ENCODE results near the gene BSCL2.
"Not testable (repeated sequence)": the region's sequence is repeated elsewhere in the genome, so short reads cannot be mapped to it uniquely, and the experiment has no call there.

DNA sequence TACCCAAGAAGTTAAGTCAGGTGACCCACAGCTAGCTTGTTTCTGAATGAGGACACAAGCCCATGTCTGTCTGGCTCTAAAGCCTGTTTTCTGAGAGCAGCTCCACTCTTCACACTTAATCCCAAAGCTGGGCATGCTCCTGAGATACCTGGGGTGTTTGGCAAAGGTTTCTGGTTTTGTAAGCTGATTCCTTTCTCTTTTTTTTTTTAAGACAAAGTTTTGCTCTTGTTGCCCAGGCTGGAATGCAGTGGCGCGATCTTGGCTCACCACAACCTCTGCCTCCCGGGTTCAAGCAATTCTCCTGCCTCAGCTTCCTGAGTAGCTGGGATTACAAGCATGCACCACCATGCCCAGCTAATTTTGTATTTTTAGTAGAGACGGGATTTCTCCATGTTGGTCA lies 13.6 kb downstream of the BSCL2 start:
- not testable (repeated sequence) for TF ChIP-seq POLR2A (IDR thresholded peaks at IDR 0.05)
- TF ChIP-seq, protein P1, sequence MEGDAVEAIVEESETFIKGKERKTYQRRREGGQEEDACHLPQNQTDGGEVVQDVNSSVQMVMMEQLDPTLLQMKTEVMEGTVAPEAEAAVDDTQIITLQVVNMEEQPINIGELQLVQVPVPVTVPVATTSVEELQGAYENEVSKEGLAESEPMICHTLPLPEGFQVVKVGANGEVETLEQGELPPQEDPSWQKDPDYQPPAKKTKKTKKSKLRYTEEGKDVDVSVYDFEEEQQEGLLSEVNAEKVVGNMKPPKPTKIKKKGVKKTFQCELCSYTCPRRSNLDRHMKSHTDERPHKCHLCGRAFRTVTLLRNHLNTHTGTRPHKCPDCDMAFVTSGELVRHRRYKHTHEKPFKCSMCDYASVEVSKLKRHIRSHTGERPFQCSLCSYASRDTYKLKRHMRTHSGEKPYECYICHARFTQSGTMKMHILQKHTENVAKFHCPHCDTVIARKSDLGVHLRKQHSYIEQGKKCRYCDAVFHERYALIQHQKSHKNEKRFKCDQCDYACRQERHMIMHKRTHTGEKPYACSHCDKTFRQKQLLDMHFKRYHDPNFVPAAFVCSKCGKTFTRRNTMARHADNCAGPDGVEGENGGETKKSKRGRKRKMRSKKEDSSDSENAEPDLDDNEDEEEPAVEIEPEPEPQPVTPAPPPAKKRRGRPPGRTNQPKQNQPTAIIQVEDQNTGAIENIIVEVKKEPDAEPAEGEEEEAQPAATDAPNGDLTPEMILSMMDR (IDR thresholded peaks at IDR 0.05): not testable (repeated sequence)

All from prostate gland (tissue), 2 donors.